Stomach (tissue), 9 donors: Measurements from ENCODE around the gene TMIE. TPM values are rescaled to one million over a fixed set of nuclear protein-coding genes. Genes with fewer than 3 reads are reported as not detected.

Source experiments
- DNase-seq, 2 donors: peaks; one replicate each; pipeline versions ENCODE4 v3.0.0 to v3.0.0-alpha.2; 2013 to 2019
- H3K27ac ChIP-seq, 5 donors: fragments of 200-600 bp in 4 of 5; sonication (generic) in 4 of 5; one replicate each; pipeline ENCODE4 v1.5.1; 2013 to 2019; ENCODE audit warnings: mild to moderate bottlenecking in 1 of 5, moderate library complexity in 1 of 5
- H3K27me3 ChIP-seq, 3 donors: fragments of 200-600 bp; sonication (generic); one replicate each; pipeline ENCODE4 v1.5.1; 2017 to 2019; ENCODE audit warnings: mixed run types in 1 of 3
- H3K36me3 ChIP-seq, 4 donors: fragments of 200-600 bp; sonication (generic); 1 replicate in 3 of 4; 2 replicates in 1 of 4; pipeline ENCODE4 v1.5.1; 2016 to 2019
- H3K4me1 ChIP-seq, 4 donors: fragments of 200-600 bp; sonication (generic); one replicate each; pipeline ENCODE4 v1.5.1; 2016 to 2019
- H3K4me3 ChIP-seq, 4 donors: fragments of 200-600 bp; sonication (generic) in 3 of 4; one replicate each; pipeline ENCODE4 v1.5.1; 2016 to 2019; ENCODE audit warnings: mild to moderate bottlenecking in 1 of 4
- H3K9me3 ChIP-seq, 4 donors: fragments of 200-600 bp; sonication (generic); one replicate each; pipeline ENCODE4 v1.5.1; 2016 to 2019
- CTCF ChIP-seq, 7 experiments: fragments of 450-650 bp in 4 of 7; fragments of 200-600 bp in 3 of 7; sonication (generic) in 3 of 7; IDR thresholded peaks; one replicate each; pipeline ENCODE4 v1.5.1; 2016 to 2019; ENCODE audit warnings: antibody characterized with exemption in 7 of 7, control low read depth in 2 of 7, mild to moderate bottlenecking in 1 of 7
- EP300 ChIP-seq: sonication (generic); formaldehyde crosslinking; IDR thresholded peaks from one replicate; pipeline ENCODE4 v1.6.1; 2017; ENCODE audit warnings: antibody characterized with exemption
- POLR2A ChIP-seq, 4 donors: fragments of 450-650 bp; IDR thresholded peaks; one replicate each; pipeline ENCODE4 v1.6.1; 2016; ENCODE audit warnings: antibody characterized with exemption in 4 of 4, control low read depth in 2 of 4, mild to moderate bottlenecking in 1 of 4, moderate library complexity in 1 of 4
- POLR2AphosphoS5 ChIP-seq, 3 donors: sonication (generic); formaldehyde crosslinking; IDR thresholded peaks; one replicate each; pipeline ENCODE4 v1.6.1; 2016; ENCODE audit warnings: antibody characterized with exemption in 3 of 3
- WGBS, 5 donors: extraction: QIAGEN DNeasy Blood & Tissue Kit in 3 of 5; methylation state at CpG; one replicate each; pipeline versions ENCODE4 v1.1.5 to v1.1.7; 2013 to 2018; 5-methylcytosine and 5-hydroxymethylcytosine counted together
- intact Hi-C: fragments of 100-400 bp; cut with DNase I; formaldehyde crosslinking; loops from one replicate; pipeline ENCODE4 v1.15.1; 2023; ENCODE audit warnings: low total_unique reads
- polyA plus RNA-seq, 3 donors: library from polyadenylated mRNA; stranded (reverse); fragments of 200-250 nt; gene quantifications; one replicate each; pipeline ENCODE4 v1.2.3, GENCODE V29; 2013
- total RNA-seq, 5 donors: library from RNA; depleted of rRNA; stranded (reverse); fragments of >200 nt; gene quantifications; one replicate each; pipeline versions ENCODE4 v1.1.0 to v1.2.3, GENCODE V29; 2014 to 2016
- donor health status: healthy with polysubstance abuse.
- donor health status: Bipolar disorder and iron deficiency.
- donor health status: healthy.

The TMIE gene
- total and polyA plus RNA-seq, 8 donors: 0.46 to 1.0 (median 0.55) TPM; not detected in 5

- Histone ChIP-seq H3K36me3 (peaks cover 0 to 5% (median 0%) of the 10 kb centered on the region in 4 donors), H3K27ac (no peak overlapping the region), H3K27me3 (no peaks in the 10 kb centered on the region), H3K9me3 (no peaks in the 10 kb centered on the region), H3K4me3 (no peak overlapping the region), H3K4me1 (peaks cover 5 to 32% (median 19%) of the 10 kb centered on the region in 4 donors)
- intact Hi-C loops: no loop called here
- TF ChIP-seq CTCF (IDR thresholded peaks at IDR 0.05) (no peak), POLR2A (IDR thresholded peaks at IDR 0.05) (no peak), POLR2AphosphoS5 (IDR thresholded peaks at IDR 0.05) (no peak), EP300 (no peak)
- DNase-seq: peak; percentile 2 to 25
- 65 to 81% (median 67%) methylated on average over 8 to 9 of the region's 9 CpGs for WGBS, 5 donors
Observed at GRCh38 chr3:46665763-46666452, 35.3 kb upstream of the TMIE start.

- DNase-seq: peak; percentile 5 to 66
- Histone ChIP-seq H3K9me3 (no peaks in the 10 kb centered on the region), H3K27me3 (no peaks in the 10 kb centered on the region), H3K4me1 (peaks cover 5 to 32% (median 18%) of the 10 kb centered on the region in 4 donors), H3K36me3 (peaks cover 0 to 11% (median 1%) of the 10 kb centered on the region in 4 donors), H3K4me3 (no peak overlapping the region), H3K27ac (no peak overlapping the region)
- intact Hi-C loops: no loop called here
- WGBS, 5 donors: 37 to 50% (median 43%) methylated on average over 5 to 7 of the region's 7 CpGs
- TF ChIP-seq EP300: no peak
- no peak for TF ChIP-seq CTCF (IDR thresholded peaks at IDR 0.05)
- no peak for TF ChIP-seq POLR2AphosphoS5 (IDR thresholded peaks at IDR 0.05)
Observed at GRCh38 chr3:46666453-46666845, 34.7 kb upstream of the TMIE start.

GRCh38 chr3:46667061-46667621 is 34.1 kb upstream of the TMIE start:
- intact Hi-C loops: no loop called here

GRCh38 chr3:46667657-46668056 is 33.5 kb upstream of the TMIE start:
- H3K27ac ChIP-seq: no peak overlapping the region
- peaks cover 0 to 20% (median 3%) of the 10 kb centered on the region in 4 donors for H3K36me3 ChIP-seq
- peaks cover 5 to 25% (median 14%) of the 10 kb centered on the region in 4 donors for H3K4me1 ChIP-seq
- peak; percentile 1 to 20 for DNase-seq
- intact Hi-C loops: no loop called here
- H3K4me3 ChIP-seq: no peak overlapping the region
- WGBS, 5 donors: 88 to 93% (median 92%) methylated on average over 9 of the region's 9 CpGs
- H3K27me3 ChIP-seq: no peaks in the 10 kb centered on the region
- TF ChIP-seq EP300: no peak
- TF ChIP-seq CTCF (IDR thresholded peaks at IDR 0.05): no peak
- TF ChIP-seq POLR2AphosphoS5 (IDR thresholded peaks at IDR 0.05): no peak
- TF ChIP-seq POLR2A (IDR thresholded peaks at IDR 0.05): no peak
- H3K9me3 ChIP-seq: no peaks in the 10 kb centered on the region

More at GRCh38 chr3:46667061-46667621, 34.1 kb upstream of the TMIE start:
- TF ChIP-seq EP300: no peak
- TF ChIP-seq POLR2A (IDR thresholded peaks at IDR 0.05): no peak
- no peak for TF ChIP-seq CTCF (IDR thresholded peaks at IDR 0.05)
- no peak for TF ChIP-seq POLR2AphosphoS5 (IDR thresholded peaks at IDR 0.05)
- no peak overlapping the region for H3K4me3 ChIP-seq
- no peaks in the 10 kb centered on the region for H3K27me3 ChIP-seq
- peak; percentile 3 to 14 for DNase-seq
- H3K9me3 ChIP-seq: no peaks in the 10 kb centered on the region
- peaks cover 0 to 15% (median 3%) of the 10 kb centered on the region in 4 donors for H3K36me3 ChIP-seq
- 53 to 87% (median 84%) methylated on average over 3 to 8 of the region's 8 CpGs for WGBS, 5 donors
- H3K27ac ChIP-seq: no peak overlapping the region
- peaks cover 5 to 30% (median 18%) of the 10 kb centered on the region in 4 donors for H3K4me1 ChIP-seq
